HFF-Myc (cell line): Measurements from ENCODE around the gene SPCS2.
"Not testable (repeated sequence)": the region's sequence is repeated elsewhere in the genome, so short reads cannot be mapped to it uniquely, and the experiment has no call there.

Source experiments
- DNase-seq: peaks from one replicate; pipeline ENCODE4 v3.0.0-alpha.2; 2011; ENCODE audit warnings: low read depth; ENCODE audit errors: extremely low read depth
- H3K4me3 ChIP-seq: replicated peaks from 2 replicates; pipeline ENCODE4 v1.5.1; 2011; ENCODE audit warnings: low read depth, mild to moderate bottlenecking, control low read depth, low read length
- CTCF ChIP-seq: IDR thresholded peaks from 2 replicates; pipeline ENCODE4 v1.5.1; 2012; ENCODE audit warnings: mild to moderate bottlenecking, low read depth, low read length, control low read depth; ENCODE audit errors: missing control alignments

SPCS2 gene

GRCh38 chr11:75004215-75004614, 55.1 kb downstream of the SPCS2 start:
- no peak for TF ChIP-seq CTCF
- no peak overlapping the region for H3K4me3 ChIP-seq
- no peak for DNase-seq

- DNase-seq: no peak
- H3K4me3 ChIP-seq: no peak overlapping the region
- TF ChIP-seq CTCF: no peak
Observed at GRCh38 chr11:75011357-75011756, 62.3 kb downstream of the SPCS2 start.

- H3K4me3 ChIP-seq: no peak overlapping the region
- no peak for DNase-seq
- TF ChIP-seq CTCF: no peak
Observed at GRCh38 chr11:75011872-75012271, 62.8 kb downstream of the SPCS2 start.

- DNase-seq: no peak
- no peak for TF ChIP-seq CTCF
- H3K4me3 ChIP-seq: no peak overlapping the region
Observed at GRCh38 chr11:75013051-75013450, 64.0 kb downstream of the SPCS2 start.

GRCh38 chr11:75014129-75014528, 65.1 kb downstream of the SPCS2 start:
- peak; percentile 61 for DNase-seq
- no peak for TF ChIP-seq CTCF
- H3K4me3 ChIP-seq: no peak overlapping the region

- not testable (repeated sequence) for H3K4me3 ChIP-seq, DNase-seq
Observed at GRCh38 chr11:75019200-75019599, 70.1 kb downstream of the SPCS2 start.

GRCh38 chr11:75020328-75020727, 71.3 kb downstream of the SPCS2 start:
- H3K4me3 ChIP-seq, DNase-seq: not testable (repeated sequence)

- H3K4me3 ChIP-seq: no peak overlapping the region
- no peak for DNase-seq
- no peak for TF ChIP-seq CTCF
Observed at GRCh38 chr11:75022296-75022695, 73.2 kb downstream of the SPCS2 start.
